Calu3 (cell line): ENCODE measurements around the gene ANKS3. TPM values are rescaled to one million over a fixed set of nuclear protein-coding genes. Genes with fewer than 3 reads are reported as not detected.

Experiments used
- BruUV-seq: library from RNA; stranded (reverse); fragments of 400-500 nt; replicated peaks from 2 replicates; lab custom pipeline; 2021; lab: Mats Ljungman, UMichigan
- CTCF ChIA-PET: fragments of 300-600 bp; sonication (Branson Sonifier 250); formaldehyde crosslinking; loops from one replicate; lab custom pipeline; 2022; ENCODE audit warnings: antibody characterized with exemption; lab: Charles Lee
- DNase-seq: peaks from one replicate; pipeline ENCODE4 v3.0.0; 2022
- H3K27ac Mint-ChIP-seq: one replicate; pipeline ENCODE4 v1.8.0; 2022; ENCODE audit warnings: mixed read lengths; ENCODE audit not compliant: unreplicated experiment
- H3K27me3 Mint-ChIP-seq: one replicate; pipeline ENCODE4 v1.8.0; 2022; ENCODE audit warnings: mixed read lengths; ENCODE audit not compliant: unreplicated experiment
- H3K36me3 Mint-ChIP-seq: one replicate; pipeline ENCODE4 v1.8.0; 2022; ENCODE audit warnings: mild to moderate bottlenecking, moderate library complexity, mixed read lengths; ENCODE audit not compliant: insufficient read depth, unreplicated experiment
- H3K4me1 Mint-ChIP-seq: one replicate; pipeline ENCODE4 v1.8.0; 2022; ENCODE audit warnings: mild to moderate bottlenecking, low read depth, mixed read lengths; ENCODE audit not compliant: unreplicated experiment
- H3K4me3 Mint-ChIP-seq: one replicate; pipeline ENCODE4 v1.8.0; 2022; ENCODE audit warnings: mild to moderate bottlenecking, low read depth, moderate library complexity, mixed read lengths; ENCODE audit not compliant: unreplicated experiment
- H3K9me3 Mint-ChIP-seq: one replicate; pipeline ENCODE4 v1.8.0; 2022; ENCODE audit warnings: low read depth, mixed read lengths; ENCODE audit not compliant: unreplicated experiment
- intact Hi-C: fragments of 100-400 bp; cut with micrococcal nuclease; formaldehyde crosslinking; loops from one replicate; pipeline ENCODE4 v1.10.0; 2022; ENCODE audit not compliant: unreplicated experiment
- total RNA-seq: library from RNA; stranded (reverse); gene quantifications from 2 replicates; pipeline ENCODE4 v1.2.3, GENCODE V29; 2022
- TF ChIP-seq, protein P1 (sequence below): fragments of 200-600 bp; IDR thresholded peaks from one replicate; pipeline ENCODE4 v1.8.0; 2022; ENCODE audit warnings: antibody characterized with exemption; ENCODE audit not compliant: unreplicated experiment

Gene ANKS3
- total RNA-seq, 1 experiment from 2014 or later, result 46.9 TPM

DNA sequence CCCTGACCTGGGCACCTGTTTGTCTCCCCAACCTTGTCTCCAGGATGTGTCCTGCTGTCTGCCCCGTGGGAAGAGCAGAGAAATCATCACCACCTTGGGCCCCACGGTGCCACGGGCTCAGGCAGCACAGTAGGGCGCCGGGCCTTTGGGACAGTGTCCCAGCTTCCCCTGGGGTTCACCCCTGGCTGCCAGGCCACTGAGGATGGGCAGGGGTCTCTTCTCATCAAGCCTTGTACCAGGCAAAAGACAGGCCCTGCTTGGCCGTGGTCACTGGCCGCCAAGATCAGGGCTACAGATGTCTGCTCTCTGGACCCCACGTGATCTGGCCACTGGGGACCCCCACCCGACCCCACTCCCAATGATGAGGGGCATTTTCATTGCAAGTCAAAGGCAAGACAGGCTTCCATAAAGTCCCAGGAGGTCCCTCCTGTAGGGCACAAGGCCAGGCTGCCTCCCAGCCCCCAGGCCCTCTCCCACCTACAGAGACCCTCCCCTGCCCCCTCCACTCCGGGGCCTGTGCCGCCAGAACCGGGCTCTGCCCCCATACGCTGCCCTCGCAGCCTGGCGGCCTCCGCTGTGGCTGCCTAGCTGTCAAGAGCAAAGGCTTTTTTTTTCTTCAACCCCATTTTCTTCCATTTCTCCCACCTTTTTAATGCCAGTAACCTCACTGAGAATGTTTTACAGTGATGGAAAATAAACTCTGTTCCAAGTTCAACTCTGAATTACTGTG lies 14.8 kb upstream of the ANKS3 start:
- H3K36me3 Mint-ChIP-seq, result peaks cover 48% of the 10 kb centered on the region
- H3K27me3 Mint-ChIP-seq, result peaks cover 1% of the 10 kb centered on the region
- no peak for DNase-seq
- intact Hi-C loops, result no loop called here
- H3K4me3 Mint-ChIP-seq, result no peak overlapping the region
- H3K27ac Mint-ChIP-seq, result no peak overlapping the region
- no TSS peak for BruUV-seq
- no peaks in the 10 kb centered on the region for H3K4me1 Mint-ChIP-seq
- CTCF ChIA-PET, result no interaction called here
- H3K9me3 Mint-ChIP-seq, result no peaks in the 10 kb centered on the region
- TF ChIP-seq, protein P1, sequence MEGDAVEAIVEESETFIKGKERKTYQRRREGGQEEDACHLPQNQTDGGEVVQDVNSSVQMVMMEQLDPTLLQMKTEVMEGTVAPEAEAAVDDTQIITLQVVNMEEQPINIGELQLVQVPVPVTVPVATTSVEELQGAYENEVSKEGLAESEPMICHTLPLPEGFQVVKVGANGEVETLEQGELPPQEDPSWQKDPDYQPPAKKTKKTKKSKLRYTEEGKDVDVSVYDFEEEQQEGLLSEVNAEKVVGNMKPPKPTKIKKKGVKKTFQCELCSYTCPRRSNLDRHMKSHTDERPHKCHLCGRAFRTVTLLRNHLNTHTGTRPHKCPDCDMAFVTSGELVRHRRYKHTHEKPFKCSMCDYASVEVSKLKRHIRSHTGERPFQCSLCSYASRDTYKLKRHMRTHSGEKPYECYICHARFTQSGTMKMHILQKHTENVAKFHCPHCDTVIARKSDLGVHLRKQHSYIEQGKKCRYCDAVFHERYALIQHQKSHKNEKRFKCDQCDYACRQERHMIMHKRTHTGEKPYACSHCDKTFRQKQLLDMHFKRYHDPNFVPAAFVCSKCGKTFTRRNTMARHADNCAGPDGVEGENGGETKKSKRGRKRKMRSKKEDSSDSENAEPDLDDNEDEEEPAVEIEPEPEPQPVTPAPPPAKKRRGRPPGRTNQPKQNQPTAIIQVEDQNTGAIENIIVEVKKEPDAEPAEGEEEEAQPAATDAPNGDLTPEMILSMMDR, result no peak

DNA sequence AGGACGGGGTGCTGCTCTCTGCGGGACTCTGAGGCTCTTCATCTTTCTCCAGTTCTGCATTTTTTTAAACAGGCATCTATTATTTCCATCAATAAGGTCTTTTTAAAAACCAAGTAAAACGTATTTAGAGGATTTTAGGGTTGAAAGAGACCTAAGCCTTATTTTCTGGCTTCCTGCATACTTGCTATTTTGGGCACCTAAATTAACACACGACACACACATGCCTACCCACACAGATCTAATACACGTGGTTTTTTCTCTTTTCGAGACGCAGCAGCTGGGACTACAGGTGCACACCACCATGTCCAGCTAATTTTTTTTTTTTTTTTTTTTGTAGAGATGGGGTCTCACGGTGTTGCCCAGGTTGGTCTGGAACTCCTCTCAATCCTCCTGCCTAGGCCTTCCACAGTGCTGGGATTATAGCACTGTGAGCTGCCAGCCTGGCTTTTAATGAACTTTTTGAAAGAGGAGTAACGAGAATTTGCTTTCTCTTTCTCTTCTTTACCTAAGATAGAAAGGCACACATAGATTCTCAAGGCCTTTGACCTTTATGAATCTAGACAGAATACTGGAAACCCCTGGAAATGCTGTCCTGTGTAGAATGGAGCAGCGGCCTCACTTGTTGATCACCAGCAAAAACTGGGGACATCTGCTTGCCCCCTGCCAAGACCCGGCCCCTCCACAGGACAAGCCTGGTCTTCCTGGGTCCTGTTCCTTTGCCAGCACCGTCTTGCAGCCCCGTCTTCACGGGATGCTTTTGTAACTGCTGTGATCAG lies 14.0 kb upstream of the ANKS3 start:
- no TSS peak for BruUV-seq
- H3K9me3 Mint-ChIP-seq, result no peaks in the 10 kb centered on the region

DNA sequence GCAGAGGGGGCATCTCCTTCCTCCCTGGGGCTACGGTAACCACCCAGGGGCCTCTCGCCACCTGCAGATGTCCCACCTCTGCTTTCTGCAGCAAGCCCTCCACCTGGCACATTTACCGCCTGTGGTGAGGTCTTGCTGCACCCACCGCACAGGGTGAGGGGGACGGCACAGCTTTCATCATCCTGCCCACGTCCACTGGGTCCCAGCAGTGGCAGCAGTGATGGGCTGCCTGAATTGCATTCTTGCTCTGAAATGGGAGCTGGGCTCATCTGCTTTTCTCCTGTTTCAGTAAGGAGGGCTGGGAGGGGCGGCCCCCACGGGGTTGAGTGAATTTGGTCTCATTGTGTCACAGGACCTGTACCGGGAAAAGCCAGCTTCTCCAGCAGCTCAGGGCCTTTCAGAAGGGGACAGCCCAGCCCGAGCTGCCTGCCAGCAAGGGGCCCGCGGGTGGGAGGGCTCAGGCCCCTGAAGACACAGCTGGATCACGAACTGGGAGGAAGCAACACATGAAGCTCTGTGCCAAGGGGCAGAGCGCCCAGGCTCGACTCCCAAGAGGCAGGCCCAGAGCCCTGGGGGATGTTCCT lies 13.0 kb upstream of the ANKS3 start:
- CTCF ChIA-PET, result interaction anchor here (0.6 kb wide), 1 partner anchor 59 kb away, joined by 3 read pairs; no protein-coding TSS in a partner anchor
- Mint-ChIP-seq H3K27ac (no peak overlapping the region), H3K36me3 (peaks cover 41% of the 10 kb centered on the region), H3K27me3 (peaks cover 19% of the 10 kb centered on the region), H3K9me3 (no peaks in the 10 kb centered on the region), H3K4me3 (no peak overlapping the region), H3K4me1 (peaks cover 10% of the 10 kb centered on the region)
- no TSS peak for BruUV-seq
- TF ChIP-seq, protein P1, result no peak
- DNase-seq, result no peak
- intact Hi-C loops, result no loop called here

More for the DNA sequence above, 14.0 kb upstream of the ANKS3 start:
- Mint-ChIP-seq H3K27me3 (peaks cover 9% of the 10 kb centered on the region), H3K27ac (no peak overlapping the region), H3K4me3 (no peak overlapping the region), H3K4me1 (peaks cover 7% of the 10 kb centered on the region), H3K36me3 (peaks cover 42% of the 10 kb centered on the region)
- DNase-seq, result no peak
- intact Hi-C loops, result no loop called here
- TF ChIP-seq, protein P1, result no peak
- CTCF ChIA-PET, result no interaction called here

DNA sequence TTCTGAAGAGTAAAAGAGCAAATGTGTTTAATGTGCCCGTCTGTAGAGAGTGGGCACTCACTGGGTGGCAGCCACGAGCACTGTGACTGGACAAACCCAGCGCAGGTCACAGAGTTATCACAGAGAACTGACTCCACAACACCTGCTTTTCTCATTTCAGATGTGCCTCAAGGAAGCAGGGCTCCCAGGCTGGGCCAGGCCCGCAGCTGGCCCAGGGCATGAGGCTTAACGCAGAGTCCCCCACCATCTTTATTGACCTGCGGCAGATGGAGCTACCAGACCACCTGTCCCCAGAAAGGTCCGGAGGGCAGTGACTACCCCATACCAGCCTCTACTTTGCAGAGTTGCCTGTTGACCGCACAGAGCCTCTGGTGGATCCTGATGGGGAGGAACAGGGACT lies 12.1 kb upstream of the ANKS3 start:
- no peak for DNase-seq
- Mint-ChIP-seq H3K9me3 (no peaks in the 10 kb centered on the region), H3K36me3 (peaks cover 35% of the 10 kb centered on the region), H3K4me1 (peaks cover 10% of the 10 kb centered on the region), H3K27me3 (peaks cover 21% of the 10 kb centered on the region), H3K27ac (no peak overlapping the region), H3K4me3 (no peak overlapping the region)
- CTCF ChIA-PET, result no interaction called here
- intact Hi-C loops, result no loop called here
- BruUV-seq, result no TSS peak
- TF ChIP-seq, protein P1, result no peak
